ENCODE measurements around the gene DAB1. TPM values are rescaled to one million over a fixed set of nuclear protein-coding genes. Genes with fewer than 3 reads are reported as not detected.
"Not testable (repeated sequence)": the region's sequence is repeated elsewhere in the genome, so short reads cannot be mapped to it uniquely, and the experiment has no call there.

DAB1 gene
- total RNA-seq, 1 donor from 2014 or later, result 1.6 TPM

GRCh38 chr1:57229076-57229475, 194.8 kb downstream of the DAB1 start:
- Mint-ChIP-seq H3K27me3 (ENCODE audit: low read depth, unreplicated experiment) (no peaks in the 10 kb centered on the region), H3K36me3 (ENCODE audit: low read depth, unreplicated experiment) (no peaks in the 10 kb centered on the region), H3K9me3 (ENCODE audit: unreplicated experiment) (no peaks in the 10 kb centered on the region), H3K27ac (ENCODE audit: unreplicated experiment) (no peak overlapping the region), H3K4me3 (ENCODE audit: unreplicated experiment) (no peak overlapping the region), H3K4me1 (ENCODE audit: low read depth, unreplicated experiment) (no peaks in the 10 kb centered on the region)
- Histone ChIP-seq H3K36me3 (ENCODE audit: insufficient read depth, low read length) (no peaks in the 10 kb centered on the region), H3K4me3 (ENCODE audit: insufficient read depth, low read depth, low read length) (no peak overlapping the region), H3K9me3 (ENCODE audit: insufficient read depth, low read depth, low read length) (no peaks in the 10 kb centered on the region), H3K9ac (ENCODE audit: low read length) (no peak overlapping the region), H2AFZ (ENCODE audit: low read depth, low read length) (no peak overlapping the region), H3K79me2 (ENCODE audit: insufficient read depth, low read length) (no peaks in the 10 kb centered on the region), H3K27ac (ENCODE audit: low read depth, low read length) (no peak overlapping the region), H3K27me3 (ENCODE audit: insufficient read depth, low read length) (no peaks in the 10 kb centered on the region), H3K4me2 (ENCODE audit: low read length) (no peak overlapping the region), H4K20me1 (ENCODE audit: insufficient read depth, low read length) (no peaks in the 10 kb centered on the region), H3K4me1 (ENCODE audit: insufficient read depth, low read length) (no peaks in the 10 kb centered on the region)
- DNase-seq (ENCODE audit: low read depth), result no peak
- TF ChIP-seq EZH2 (IDR thresholded peaks at IDR 0.05; ENCODE audit: insufficient read depth, low read length), result no peak
- TF ChIP-seq CTCF (IDR thresholded peaks at IDR 0.05; ENCODE audit: insufficient read depth, low read depth, low read length), result no peak
- no peak for FAIRE-seq

GRCh38 chr1:57222801-57223200, 201.1 kb downstream of the DAB1 start:
- Mint-ChIP-seq H3K27me3 (ENCODE audit: low read depth, unreplicated experiment) (peaks cover 1% of the 10 kb centered on the region), H3K9me3 (ENCODE audit: unreplicated experiment) (peaks cover 5% of the 10 kb centered on the region), H3K36me3 (ENCODE audit: low read depth, unreplicated experiment) (no peaks in the 10 kb centered on the region), H3K4me1 (ENCODE audit: low read depth, unreplicated experiment) (peaks cover 4% of the 10 kb centered on the region), H3K4me3 (ENCODE audit: unreplicated experiment) (no peak overlapping the region), H3K27ac (ENCODE audit: unreplicated experiment) (no peak overlapping the region)
- no peaks in the 10 kb centered on the region for H3K4me1 ChIP-seq (ENCODE audit: insufficient read depth, low read length)
- no peak for DNase-seq (ENCODE audit: low read depth)
- no peak overlapping the region for H3K4me2 ChIP-seq (ENCODE audit: low read length)
- no peak overlapping the region for H3K27ac ChIP-seq (ENCODE audit: low read depth, low read length)
- H3K9ac ChIP-seq (ENCODE audit: low read length), result no peak overlapping the region
- no peak overlapping the region for H3K4me3 ChIP-seq (ENCODE audit: insufficient read depth, low read depth, low read length)
- no peak for FAIRE-seq
- H3K36me3 ChIP-seq (ENCODE audit: insufficient read depth, low read length), result no peaks in the 10 kb centered on the region
- no peaks in the 10 kb centered on the region for H4K20me1 ChIP-seq (ENCODE audit: insufficient read depth, low read length)
- H3K79me2 ChIP-seq (ENCODE audit: insufficient read depth, low read length), result no peaks in the 10 kb centered on the region
- no peaks in the 10 kb centered on the region for H3K9me3 ChIP-seq (ENCODE audit: insufficient read depth, low read depth, low read length)
- no peak overlapping the region for H2AFZ ChIP-seq (ENCODE audit: low read depth, low read length)
- no peak for TF ChIP-seq CTCF (IDR thresholded peaks at IDR 0.05; ENCODE audit: insufficient read depth, low read depth, low read length)
- no peak for TF ChIP-seq EZH2 (IDR thresholded peaks at IDR 0.05; ENCODE audit: insufficient read depth, low read length)
- H3K27me3 ChIP-seq (ENCODE audit: insufficient read depth, low read length), result no peaks in the 10 kb centered on the region

GRCh38 chr1:57222307-57222706, 201.6 kb downstream of the DAB1 start:
- TF ChIP-seq EZH2 (IDR thresholded peaks at IDR 0.05; ENCODE audit: insufficient read depth, low read length), result no peak
- TF ChIP-seq CTCF (IDR thresholded peaks at IDR 0.05; ENCODE audit: insufficient read depth, low read depth, low read length), result no peak
- FAIRE-seq (no peak), DNase-seq (ENCODE audit: low read depth) (no peak)
- no peak overlapping the region for H3K4me3 ChIP-seq (ENCODE audit: insufficient read depth, low read depth, low read length)
- peaks cover 5% of the 10 kb centered on the region for H3K4me1 Mint-ChIP-seq (ENCODE audit: low read depth, unreplicated experiment)
- no peaks in the 10 kb centered on the region for H3K4me1 ChIP-seq (ENCODE audit: insufficient read depth, low read length)
- no peak overlapping the region for H3K9ac ChIP-seq (ENCODE audit: low read length)
- peaks cover 5% of the 10 kb centered on the region for H3K9me3 Mint-ChIP-seq (ENCODE audit: unreplicated experiment)
- peaks cover 1% of the 10 kb centered on the region for H3K27me3 Mint-ChIP-seq (ENCODE audit: low read depth, unreplicated experiment)
- H3K4me3 Mint-ChIP-seq (ENCODE audit: unreplicated experiment), result no peak overlapping the region
- H3K27ac Mint-ChIP-seq (ENCODE audit: unreplicated experiment), result no peak overlapping the region
- no peak overlapping the region for H3K27ac ChIP-seq (ENCODE audit: low read depth, low read length)
- no peaks in the 10 kb centered on the region for H3K9me3 ChIP-seq (ENCODE audit: insufficient read depth, low read depth, low read length)
- H3K36me3 Mint-ChIP-seq (ENCODE audit: low read depth, unreplicated experiment), result no peaks in the 10 kb centered on the region
- no peaks in the 10 kb centered on the region for H3K27me3 ChIP-seq (ENCODE audit: insufficient read depth, low read length)
- H3K79me2 ChIP-seq (ENCODE audit: insufficient read depth, low read length), result no peaks in the 10 kb centered on the region
- no peak overlapping the region for H2AFZ ChIP-seq (ENCODE audit: low read depth, low read length)
- no peaks in the 10 kb centered on the region for H4K20me1 ChIP-seq (ENCODE audit: insufficient read depth, low read length)
- no peaks in the 10 kb centered on the region for H3K36me3 ChIP-seq (ENCODE audit: insufficient read depth, low read length)
- no peak overlapping the region for H3K4me2 ChIP-seq (ENCODE audit: low read length)

- FAIRE-seq; H3K4me1 Mint-ChIP-seq (ENCODE audit: low read depth, unreplicated experiment); H3K9me3 Mint-ChIP-seq (ENCODE audit: unreplicated experiment); H3K27me3 ChIP-seq (ENCODE audit: insufficient read depth, low read length); H3K36me3 Mint-ChIP-seq (ENCODE audit: low read depth, unreplicated experiment); H3K9me3 ChIP-seq (ENCODE audit: insufficient read depth, low read depth, low read length); H3K79me2 ChIP-seq (ENCODE audit: insufficient read depth, low read length); H4K20me1 ChIP-seq (ENCODE audit: insufficient read depth, low read length); H3K4me3 ChIP-seq (ENCODE audit: insufficient read depth, low read depth, low read length); DNase-seq (ENCODE audit: low read depth); H3K27me3 Mint-ChIP-seq (ENCODE audit: low read depth, unreplicated experiment); H3K4me2 ChIP-seq (ENCODE audit: low read length); H3K27ac ChIP-seq (ENCODE audit: low read depth, low read length); H3K4me1 ChIP-seq (ENCODE audit: insufficient read depth, low read length); H2AFZ ChIP-seq (ENCODE audit: low read depth, low read length); H3K9ac ChIP-seq (ENCODE audit: low read length); H3K36me3 ChIP-seq (ENCODE audit: insufficient read depth, low read length); H3K27ac Mint-ChIP-seq (ENCODE audit: unreplicated experiment); H3K4me3 Mint-ChIP-seq (ENCODE audit: unreplicated experiment): not testable (repeated sequence)
Measured at GRCh38 chr1:57220905-57221304, 203.0 kb downstream of the DAB1 start.

Data from astrocyte (in vitro differentiated cells and primary cell).